Heart left ventricle (tissue), 16 donors: Measurements from ENCODE around the gene KRTAP5-8. TPM values are rescaled to one million over a fixed set of nuclear protein-coding genes. Genes with fewer than 3 reads are reported as not detected.

Experiments used
- ATAC-seq, 4 donors: fragments of 200-7000 bp; cut with Tn5 transposase; one replicate each; pipeline ENCODE4 v1.9.1; 2020 to 2022; ENCODE audit warnings: moderate library complexity in 4 of 4, mild to moderate bottlenecking in 3 of 4, moderate number of reproducible peaks in 1 of 4
- DNase-seq, 5 donors: peaks; one replicate each; pipeline ENCODE4 v3.0.0-alpha.2; 2020
- H3K27ac ChIP-seq, 12 donors: fragments of 200-600 bp; sonication (generic) in 4 of 12; one replicate each; pipeline versions ENCODE4 v1.5.0 to v1.8.0; 2016 to 2022; ENCODE audit warnings: mild to moderate bottlenecking in 2 of 12
- H3K27me3 ChIP-seq, 9 donors: fragments of 200-600 bp; sonication (generic) in 2 of 9; one replicate each; pipeline versions ENCODE4 v1.5.1 to v1.8.0; 2016 to 2022; ENCODE audit warnings: mild to moderate bottlenecking in 3 of 9
- H3K36me3 ChIP-seq, 9 donors: fragments of 200-600 bp; sonication (generic) in 2 of 9; one replicate each; pipeline versions ENCODE4 v1.5.0 to v1.8.0; 2018 to 2022; ENCODE audit warnings: mild to moderate bottlenecking in 2 of 9
- H3K4me1 ChIP-seq, 12 donors: fragments of 200-600 bp; sonication (generic) in 4 of 12; one replicate each; pipeline versions ENCODE4 v1.5.0 to v1.8.0; 2016 to 2022; ENCODE audit warnings: mild to moderate bottlenecking in 3 of 12
- H3K4me3 ChIP-seq, 12 donors: fragments of 200-600 bp; sonication (generic) in 4 of 12; one replicate each; pipeline versions ENCODE4 v1.5.0 to v1.8.0; 2017 to 2022; ENCODE audit warnings: mild to moderate bottlenecking in 9 of 12, moderate library complexity in 4 of 12
- H3K9me3 ChIP-seq, 12 donors: fragments of 200-600 bp; sonication (generic) in 4 of 12; one replicate each; pipeline versions ENCODE4 v1.5.0 to v1.8.0; 2016 to 2022; ENCODE audit warnings: mild to moderate bottlenecking in 1 of 12
- POLR2A ChIP-seq, 2 donors: fragments of 450-650 bp; IDR thresholded peaks; one replicate each; pipeline ENCODE4 v1.6.1; 2017; ENCODE audit warnings: antibody characterized with exemption in 2 of 2, mild to moderate bottlenecking in 2 of 2, moderate library complexity in 2 of 2
- WGBS, 4 donors: extraction: QIAGEN DNeasy Blood & Tissue Kit in 2 of 4; methylation state at CpG; one replicate each; pipeline versions ENCODE4 v1.1.5 to v1.1.7; 2013 to 2018; 5-methylcytosine and 5-hydroxymethylcytosine counted together
- intact Hi-C, 10 donors: fragments of 100-400 bp; cut with DNase I; formaldehyde crosslinking; loops; one replicate each; pipeline versions ENCODE4 v1.11.1 to v1.14.2; 2022
- polyA plus RNA-seq, 2 donors: library from polyadenylated mRNA; stranded (reverse); fragments of 200-250 nt; gene quantifications; one replicate each; pipeline ENCODE4 v1.2.3, GENCODE V29; 2013
- total RNA-seq, 9 donors: library from RNA; depleted of rRNA in 2 of 9; stranded (reverse); fragments of >200 nt in 2 of 9; fragmentation: NEBNext Ultra II Directional in 3 of 9; extraction: Animal tissue kit (Norgen Biotek cat#: 25700) in 3 of 9; gene quantifications; one replicate each; pipeline versions ENCODE4 v1.1.0 to v1.2.4, GENCODE V29; 2016 to 2023
- TF ChIP-seq, protein P1 (sequence below), 12 donors: fragments of 200-600 bp; sonication (generic) in 4 of 12; IDR thresholded peaks; one replicate each; pipeline versions ENCODE4 v1.5.0 to v1.8.0; 2018 to 2022; ENCODE audit warnings: antibody characterized with exemption in 12 of 12, mild to moderate bottlenecking in 5 of 12
- donor health status: ischemic (EF 13 %, LVEDD 7.1; RV severe dilation, severe dysfunction).
- donor health status: healthy with polysubstance abuse.
- donor health status: DM: no; HTN: yes; CAD: no.
- donor health status: DM: no; HTN: no; CAD: no.
- donor health status: ischemic (EF 25% LVEDD 6.9; RV normal size, moderate dysfunction).
- donor health status: ischemic (EF 25% LVEDD 5.7; RV mildly dilated, moderate dysfunction).
- donor health status: healthy.
- donor health status: DM: yes; HTN: yes; CAD: no.
- donor health status: ischemic (EF 35%, LVEDD 5.7; RV mildly dilated, moderate dysfunction).
- donor health status: nonischemic (EF 11% LVEDD 7.7; RV severe dilation, severe dysfunction).
- donor health status: DM: yes; HTN: yes; CAD: no.
- donor health status: PGD.
- donor health status: ischemic (EF 29% LVEDD 5.4; RV normal size, mild dysfunction).
- donor health status: nonischemic (EF 23%, LVEDD 6.1; RV moderate dilation, normal function).

The KRTAP5-8 gene
- total and polyA plus RNA-seq, 11 donors, result 0.19 TPM; not detected in 10

DNA sequence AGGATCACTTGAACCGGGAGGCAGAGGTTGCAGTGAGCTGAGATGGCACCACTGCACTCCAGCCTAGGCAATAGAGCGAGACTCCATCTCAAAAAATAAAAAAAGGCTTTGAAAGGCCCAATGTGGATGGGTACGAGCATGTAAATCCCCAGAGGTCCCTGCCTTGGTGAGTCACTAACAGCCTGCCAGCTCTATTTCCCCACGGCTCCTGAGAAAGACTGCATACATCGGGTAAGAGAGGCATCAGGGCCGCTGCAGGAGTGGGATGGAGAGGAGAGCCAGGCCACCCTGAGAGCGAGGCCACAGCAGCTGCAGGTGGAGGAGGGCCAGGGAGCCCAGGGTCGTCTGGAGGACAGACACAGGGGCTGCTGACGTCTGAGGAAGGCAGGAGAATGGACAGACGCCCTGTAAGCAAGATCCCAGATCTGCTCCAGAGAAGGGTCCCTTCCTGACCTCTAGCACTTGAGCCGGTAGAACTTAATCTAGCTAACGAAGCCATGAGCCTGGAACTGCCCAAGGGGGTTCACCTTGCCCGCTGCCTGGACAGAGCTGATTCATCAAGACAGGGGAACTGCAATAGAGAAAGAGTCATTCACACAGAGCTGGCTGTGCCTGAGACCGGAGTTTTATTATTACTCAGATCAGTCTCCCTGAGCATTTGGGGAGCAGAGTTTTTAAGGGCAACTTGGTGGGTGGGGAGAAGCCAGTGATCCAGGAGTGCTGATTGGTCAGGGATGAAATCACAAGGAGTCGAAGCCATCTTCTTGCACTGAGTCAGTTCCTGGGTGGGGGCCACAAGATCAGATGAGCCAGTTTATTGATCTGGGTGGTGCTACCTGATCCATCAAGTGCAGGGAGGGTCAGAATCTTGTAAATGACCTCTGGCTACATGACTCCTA lies 5.3 kb downstream of the KRTAP5-8 start:
- Histone ChIP-seq H3K4me3 (no peak overlapping the region), H3K9me3 (no peaks in the 10 kb centered on the region), H3K27ac (no peak overlapping the region), H3K4me1 (peaks cover 0 to 3% (median 0%) of the 10 kb centered on the region in 12 donors), H3K36me3 (no peaks in the 10 kb centered on the region), H3K27me3 (peaks cover 0 to 9% (median 0%) of the 10 kb centered on the region in 9 donors)
- TF ChIP-seq, protein P1, sequence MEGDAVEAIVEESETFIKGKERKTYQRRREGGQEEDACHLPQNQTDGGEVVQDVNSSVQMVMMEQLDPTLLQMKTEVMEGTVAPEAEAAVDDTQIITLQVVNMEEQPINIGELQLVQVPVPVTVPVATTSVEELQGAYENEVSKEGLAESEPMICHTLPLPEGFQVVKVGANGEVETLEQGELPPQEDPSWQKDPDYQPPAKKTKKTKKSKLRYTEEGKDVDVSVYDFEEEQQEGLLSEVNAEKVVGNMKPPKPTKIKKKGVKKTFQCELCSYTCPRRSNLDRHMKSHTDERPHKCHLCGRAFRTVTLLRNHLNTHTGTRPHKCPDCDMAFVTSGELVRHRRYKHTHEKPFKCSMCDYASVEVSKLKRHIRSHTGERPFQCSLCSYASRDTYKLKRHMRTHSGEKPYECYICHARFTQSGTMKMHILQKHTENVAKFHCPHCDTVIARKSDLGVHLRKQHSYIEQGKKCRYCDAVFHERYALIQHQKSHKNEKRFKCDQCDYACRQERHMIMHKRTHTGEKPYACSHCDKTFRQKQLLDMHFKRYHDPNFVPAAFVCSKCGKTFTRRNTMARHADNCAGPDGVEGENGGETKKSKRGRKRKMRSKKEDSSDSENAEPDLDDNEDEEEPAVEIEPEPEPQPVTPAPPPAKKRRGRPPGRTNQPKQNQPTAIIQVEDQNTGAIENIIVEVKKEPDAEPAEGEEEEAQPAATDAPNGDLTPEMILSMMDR (IDR thresholded peaks at IDR 0.05), result no peak
- no peak for TF ChIP-seq POLR2A (IDR thresholded peaks at IDR 0.05)
- ATAC-seq (no peak), DNase-seq (no peak)
- 58 to 72% (median 68%) methylated on average over 15 of the region's 15 CpGs for WGBS, 4 donors
- intact Hi-C loops, result no loop called here

DNA sequence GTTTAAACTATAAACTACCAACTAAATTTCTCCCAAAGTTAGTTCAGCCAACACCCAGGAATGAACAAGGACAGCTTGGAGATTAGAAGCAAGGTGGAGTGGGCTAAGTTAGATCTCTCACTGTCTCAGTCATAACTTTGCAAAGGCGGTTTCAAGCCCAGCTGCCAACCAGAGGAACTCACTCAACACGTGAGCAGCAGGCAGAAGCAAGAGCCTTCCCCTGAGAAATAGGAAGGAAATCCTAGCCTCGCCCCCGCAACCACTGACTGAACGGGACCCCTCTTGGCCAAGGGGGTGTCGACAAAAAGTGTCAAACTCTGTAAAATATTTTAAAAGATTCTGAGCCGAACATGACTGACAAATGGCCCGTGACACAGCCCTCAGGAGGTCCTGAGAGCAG lies 6.0 kb downstream of the KRTAP5-8 start:
- no peak for DNase-seq
- no peaks in the 10 kb centered on the region for H3K36me3 ChIP-seq
- intact Hi-C loops, result no loop called here
- no peak overlapping the region for H3K27ac ChIP-seq
- no peak overlapping the region for H3K4me3 ChIP-seq
- ATAC-seq, result no peak
- no peaks in the 10 kb centered on the region for H3K9me3 ChIP-seq
- peaks cover 0 to 5% (median 0%) of the 10 kb centered on the region in 12 donors for H3K4me1 ChIP-seq
- peaks cover 0 to 11% (median 0%) of the 10 kb centered on the region in 9 donors for H3K27me3 ChIP-seq
- TF ChIP-seq POLR2A (IDR thresholded peaks at IDR 0.05), result no peak
- TF ChIP-seq, protein P1 (IDR thresholded peaks at IDR 0.05), result no peak
- 40 to 53% (median 45%) methylated on average over 8 of the region's 8 CpGs for WGBS, 4 donors

DNA sequence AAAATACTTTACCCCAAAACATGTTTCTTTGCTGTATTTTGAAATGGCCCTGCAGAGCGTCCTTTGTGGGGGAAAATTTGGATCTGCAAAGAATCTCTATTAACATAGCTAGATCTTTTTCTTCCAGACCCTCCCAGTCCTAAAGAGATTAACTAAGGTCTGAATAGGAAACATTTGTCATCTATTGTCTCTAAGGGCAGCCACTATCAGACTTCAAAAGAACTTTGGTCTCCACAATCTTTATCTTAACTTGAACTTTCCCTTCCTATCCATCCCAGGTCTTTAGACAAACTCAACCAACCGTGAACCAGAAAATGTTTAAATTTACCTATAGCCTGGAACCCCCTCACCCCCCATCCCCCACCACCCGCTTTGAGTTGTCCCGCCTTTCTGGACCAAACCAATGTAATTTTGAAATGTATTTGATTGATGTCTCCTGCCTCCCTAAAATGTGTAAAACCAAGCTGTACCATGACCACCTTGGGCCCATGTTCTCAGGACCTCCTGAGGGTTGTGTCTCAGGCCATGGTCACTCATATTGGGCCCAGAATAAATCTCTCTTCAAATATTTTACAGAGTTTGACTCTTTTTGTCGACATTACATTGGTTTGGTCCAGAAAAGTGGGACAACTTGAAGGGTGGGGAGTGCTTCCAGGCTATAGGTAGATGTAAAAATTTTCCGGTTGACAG lies 6.8 kb downstream of the KRTAP5-8 start:
- Histone ChIP-seq H3K4me3 (no peak overlapping the region), H3K9me3 (no peaks in the 10 kb centered on the region), H3K27ac (no peak overlapping the region), H3K4me1 (peaks cover 0 to 8% (median 0%) of the 10 kb centered on the region in 12 donors), H3K27me3 (peaks cover 0 to 11% (median 0%) of the 10 kb centered on the region in 9 donors), H3K36me3 (no peaks in the 10 kb centered on the region)
- no peak for DNase-seq
- 84 to 89% (median 87%) methylated on average over 6 of the region's 6 CpGs for WGBS, 4 donors
- ATAC-seq, result no peak
- TF ChIP-seq POLR2A (IDR thresholded peaks at IDR 0.05), result no peak
- TF ChIP-seq, protein P1 (IDR thresholded peaks at IDR 0.05), result no peak
- intact Hi-C loops, result no loop called here

DNA sequence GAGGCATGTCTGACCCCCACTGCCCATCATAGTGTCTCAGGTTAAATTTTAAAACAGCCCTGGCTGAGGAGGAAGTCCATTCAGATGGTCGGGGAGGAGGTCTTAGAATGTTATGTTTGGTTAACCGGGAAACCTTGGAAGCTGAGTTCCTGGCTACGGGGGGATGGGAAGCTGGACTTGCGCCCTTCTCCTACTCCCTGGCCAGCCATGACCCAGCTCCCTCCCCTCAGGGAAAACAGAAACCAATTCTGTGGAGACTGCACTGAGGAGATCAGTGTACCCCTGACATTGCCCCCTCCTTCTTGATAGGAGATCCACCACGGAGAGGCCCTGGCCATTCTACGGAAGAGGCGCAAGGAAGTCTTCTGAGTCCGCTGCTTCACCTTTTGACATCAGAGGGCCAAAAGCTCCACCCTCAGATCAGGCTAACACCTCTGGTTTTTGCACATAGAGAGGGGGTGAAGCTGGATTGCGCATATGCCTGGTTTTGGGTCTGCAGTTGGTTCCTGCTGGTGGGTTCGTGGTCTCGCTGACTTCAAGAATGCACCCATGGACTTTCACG lies 7.7 kb downstream of the KRTAP5-8 start:
- no peak overlapping the region for H3K27ac ChIP-seq
- H3K9me3 ChIP-seq, result no peaks in the 10 kb centered on the region
- no peak overlapping the region for H3K4me3 ChIP-seq
- TF ChIP-seq, protein P1 (IDR thresholded peaks at IDR 0.05), result no peak
- TF ChIP-seq POLR2A (IDR thresholded peaks at IDR 0.05), result no peak
- H3K27me3 ChIP-seq, result peaks cover 0 to 11% (median 0%) of the 10 kb centered on the region in 9 donors
- peaks cover 0 to 9% (median 0%) of the 10 kb centered on the region in 12 donors for H3K4me1 ChIP-seq
- ATAC-seq, result no peak
- intact Hi-C loops, result no loop called here
- H3K36me3 ChIP-seq, result no peaks in the 10 kb centered on the region
- DNase-seq, result no peak
- WGBS, 4 donors, result 73 to 86% (median 83%) methylated on average over 11 to 12 of the region's 12 CpGs
